Adrenal gland (tissue), 12 donors: Measurements from ENCODE around the gene PMVK. TPM values are rescaled to one million over a fixed set of nuclear protein-coding genes. Genes with fewer than 3 reads are reported as not detected.

Experiments
- DNase-seq, 7 donors: peaks; one replicate each; pipeline ENCODE4 v3.0.0-alpha.2; 2019 to 2020
- H3K27ac ChIP-seq, 5 donors: fragments of 200-600 bp; sonication (generic) in 4 of 5; 1 replicate in 3 of 5; 2 replicates in 2 of 5; pipeline versions ENCODE4 v1.5.1 to v1.8.0; 2016 to 2020; ENCODE audit warnings: mild to moderate bottlenecking in 1 of 5
- H3K27me3 ChIP-seq: fragments of 200-600 bp; 2 replicates; pipeline ENCODE4 v1.8.0; 2021
- H3K36me3 ChIP-seq, 2 donors: fragments of 200-600 bp; replicated peaks in 1 of 2; 1 replicate in 1 of 2; 2 replicates in 1 of 2; pipeline versions ENCODE4 v1.5.1 to v1.8.0; 2018 to 2022
- H3K4me1 ChIP-seq, 2 donors: fragments of 200-600 bp; replicated peaks in 1 of 2; 1 replicate in 1 of 2; 2 replicates in 1 of 2; pipeline versions ENCODE4 v1.5.1 to v1.8.0; 2018 to 2021
- H3K4me3 ChIP-seq, 4 donors: fragments of 200-600 bp; sonication (generic) in 3 of 4; one replicate each; pipeline ENCODE4 v1.5.1; 2016 to 2018
- H3K9me3 ChIP-seq, 3 donors: fragments of 200-600 bp; sonication (generic) in 1 of 3; replicated peaks in 1 of 3; 1 replicate in 2 of 3; 2 replicates in 1 of 3; pipeline versions ENCODE4 v1.5.1 to v1.8.0; 2016 to 2021
- CTCF ChIP-seq, 6 experiments: fragments of 450-650 bp in 4 of 6; fragments of 200-600 bp in 2 of 6; sonication (generic) in 1 of 6; IDR thresholded peaks; 1 replicate in 5 of 6; 2 replicates in 1 of 6; pipeline versions ENCODE4 v1.5.1 to v1.8.0; 2016 to 2021; ENCODE audit warnings: antibody characterized with exemption in 6 of 6, mild to moderate bottlenecking in 2 of 6, moderate library complexity in 1 of 6
- POLR2A ChIP-seq, 2 donors: fragments of 450-650 bp; IDR thresholded peaks; one replicate each; pipeline ENCODE4 v1.6.1; 2017; ENCODE audit warnings: antibody characterized with exemption in 2 of 2, mild to moderate bottlenecking in 2 of 2, moderate library complexity in 1 of 2
- WGBS, 4 donors: extraction: QIAGEN DNeasy Blood & Tissue Kit in 2 of 4; methylation state at CpG; one replicate each; pipeline versions ENCODE4 v1.1.5 to v1.1.7; 2013 to 2017; 5-methylcytosine and 5-hydroxymethylcytosine counted together
- intact Hi-C, 2 donors: fragments of 100-400 bp; cut with DNase I; formaldehyde crosslinking; loops; one replicate each; pipeline versions ENCODE4 v1.14.1 to v1.15.0; 2022 to 2023
- polyA plus RNA-seq, 3 donors: library from polyadenylated mRNA; stranded (reverse); fragments of 200-250 nt in 2 of 3; fragments of 350-450 nt in 1 of 3; fragmentation: Illumina TruSeq in 1 of 3; extraction: RNeasy Lipid Tissue Mini Kit (QIAGEN cat#74804) in 1 of 3; gene quantifications; one replicate each; pipeline ENCODE4 v1.2.3, GENCODE V29; 2013 to 2014
- total RNA-seq, 9 donors: library from RNA; depleted of rRNA in 4 of 9; stranded (reverse); fragments of >200 nt in 4 of 9; fragments of 120-200 nt in 1 of 9; fragmentation: NEBNext Ultra II Directional in 1 of 9; extraction: Animal tissue kit (Norgen Biotek cat#: 25700) in 1 of 9; gene quantifications; one replicate each; pipeline versions ENCODE4 v1.1.0 to v1.2.4, GENCODE V29; 2013 to 2023
- donor health status: healthy with polysubstance abuse.
- donor health status: Bipolar disorder and iron deficiency.
- donor health status: DM: yes; HTN: yes; CAD: no.
- donor health status: DM: no; HTN: no; CAD: no.
- donor health status: DM: no; HTN: no; CAD: no.
- donor health status: DM: yes; HTN: yes; CAD: no.

PMVK gene
- total and polyA plus RNA-seq, 12 donors, result 12.6 to 70.0 (median 41.7) TPM

DNA sequence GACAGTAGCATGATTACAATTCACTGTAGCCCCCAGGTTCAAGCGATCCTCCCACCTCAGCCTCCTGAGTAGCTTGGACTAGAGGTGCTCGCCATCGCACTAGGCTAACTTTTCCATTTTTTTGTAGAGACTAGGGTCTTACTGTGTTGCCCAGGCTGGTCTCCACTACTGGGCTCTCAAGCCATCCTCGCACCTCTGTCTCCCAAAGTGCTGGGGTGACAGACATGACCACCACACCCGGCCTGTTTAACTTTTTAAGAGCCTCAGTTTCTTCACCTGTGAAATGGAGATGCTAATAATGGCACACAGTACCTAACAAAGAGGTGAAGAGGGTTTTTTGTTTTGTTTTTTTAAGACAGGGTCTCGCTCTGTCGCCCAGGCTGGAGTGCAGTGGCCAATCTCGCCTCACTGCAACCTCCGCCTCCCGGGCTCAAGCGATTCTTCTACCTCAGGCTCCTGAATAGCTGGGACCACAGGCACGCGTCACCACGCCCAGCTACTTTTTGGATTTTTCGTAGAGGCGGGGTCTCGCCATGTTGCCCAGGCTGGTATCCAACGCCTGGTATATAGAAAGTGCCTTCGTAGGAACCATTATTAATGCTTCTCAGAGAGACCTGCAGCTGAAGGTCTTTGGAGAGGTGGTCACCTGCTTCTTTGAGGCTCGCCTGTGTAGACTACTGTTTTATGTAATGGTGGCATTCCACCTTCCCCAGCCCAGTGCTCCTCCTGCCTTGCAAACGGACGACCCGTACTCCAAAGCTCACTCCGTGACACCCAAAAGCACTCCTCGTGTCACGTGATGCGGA lies 567 bp downstream of the PMVK start:
- Histone ChIP-seq H3K9me3 (no peaks in the 10 kb centered on the region), H3K27ac (peak overlapping the region; percentile 84 to 99 (median 97)), H3K36me3 (no peaks in the 10 kb centered on the region), H3K4me3 (peak overlapping the region; percentile 23 to 69 (median 63)), H3K4me1 (peaks cover 17 to 35% of the 10 kb centered on the region in 2 donors), H3K27me3 (no peaks in the 10 kb centered on the region)
- WGBS, 4 donors, result 38 to 52% (median 42%) methylated on average over 22 to 27 of the region's 27 CpGs
- intact Hi-C loops, result no loop called here
- peak in 1 of 7 donors; percentile 14 for DNase-seq
- TF ChIP-seq POLR2A (IDR thresholded peaks at IDR 0.05) (no peak), CTCF (IDR thresholded peaks at IDR 0.05) (no peak)

- 96 to 98% (median 97%) methylated on average over 5 of the region's 5 CpGs for WGBS, 4 donors
- no peak for DNase-seq
- Histone ChIP-seq H3K4me3 (no peak overlapping the region), H3K9me3 (no peaks in the 10 kb centered on the region), H3K27ac (no peak overlapping the region), H3K36me3 (no peaks in the 10 kb centered on the region), H3K4me1 (peaks cover 16 to 27% of the 10 kb centered on the region in 2 donors), H3K27me3 (no peaks in the 10 kb centered on the region)
- intact Hi-C loops, result no loop called here
- TF ChIP-seq CTCF (IDR thresholded peaks at IDR 0.05) (no peak), POLR2A (IDR thresholded peaks at IDR 0.05) (no peak)
Observed at GRCh38 chr1:154934358-154934948, 2.1 kb downstream of the PMVK start.

DNA sequence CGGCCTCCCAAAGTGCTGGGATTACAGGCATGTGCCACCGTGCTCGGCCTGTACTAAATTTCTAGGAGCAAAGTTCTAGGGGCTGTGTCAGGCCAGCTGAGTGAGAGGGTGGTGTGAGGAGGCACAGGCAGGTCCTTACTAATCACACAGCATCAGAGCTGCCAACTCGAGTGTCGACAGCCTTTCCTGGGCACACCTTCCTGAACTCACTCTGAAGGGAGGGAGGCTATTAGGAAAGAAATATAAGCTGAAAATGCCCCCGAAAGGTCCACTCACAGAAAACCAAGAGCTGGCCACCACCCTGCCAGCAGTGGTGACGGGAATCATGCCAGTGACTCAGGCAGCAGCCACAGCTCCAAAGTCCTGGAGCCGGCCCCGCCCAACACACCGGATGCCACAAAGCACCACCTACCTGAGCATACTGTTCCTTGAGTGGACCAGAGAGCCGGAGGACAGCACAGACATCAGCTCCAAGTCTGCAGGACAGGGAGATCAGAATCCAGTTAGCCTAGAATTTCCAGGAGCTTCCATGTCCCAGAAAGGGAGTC lies 4.5 kb downstream of the PMVK start:
- WGBS, 4 donors, result 94 to 99% (median 95%) methylated on average over 5 to 11 of the region's 11 CpGs
- Histone ChIP-seq H3K9me3 (no peaks in the 10 kb centered on the region), H3K4me3 (no peak overlapping the region), H3K36me3 (peaks cover 0 to 15% of the 10 kb centered on the region in 2 donors), H3K4me1 (peaks cover 7 to 10% of the 10 kb centered on the region in 2 donors), H3K27me3 (no peaks in the 10 kb centered on the region), H3K27ac (no peak overlapping the region)
- intact Hi-C loops, result no loop called here
- no peak for DNase-seq
- TF ChIP-seq CTCF (IDR thresholded peaks at IDR 0.05) (no peak), POLR2A (IDR thresholded peaks at IDR 0.05) (no peak)

DNA sequence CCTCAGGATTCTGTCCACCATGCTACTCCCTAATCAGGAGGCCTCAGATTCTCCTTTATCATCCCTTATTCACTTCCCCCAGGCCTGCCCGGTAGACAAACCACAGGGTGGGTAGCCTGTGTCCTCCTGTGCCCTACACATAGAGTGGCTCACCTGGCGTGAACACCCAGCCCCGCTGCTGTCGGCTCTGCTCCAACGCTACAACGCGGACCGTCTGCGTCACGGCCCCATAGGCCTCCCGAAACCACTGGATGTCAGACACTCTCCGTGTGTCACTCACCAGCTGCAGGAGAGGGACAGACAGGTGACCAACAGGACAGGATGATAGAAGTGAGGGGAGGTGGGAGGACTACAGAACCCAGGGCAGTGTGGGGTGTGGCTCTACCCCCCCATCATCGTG lies 10.3 kb downstream of the PMVK start:
- Histone ChIP-seq H3K36me3 (peaks cover 0 to 51% of the 10 kb centered on the region in 2 donors), H3K4me1 (no peaks in the 10 kb centered on the region), H3K27me3 (no peaks in the 10 kb centered on the region), H3K27ac (no peak overlapping the region), H3K9me3 (no peaks in the 10 kb centered on the region), H3K4me3 (no peak overlapping the region)
- intact Hi-C loops, result no loop called here
- WGBS, 4 donors, result 89 to 97% (median 91%) methylated on average over 12 to 13 of the region's 13 CpGs
- TF ChIP-seq POLR2A (IDR thresholded peaks at IDR 0.05) (no peak), CTCF (IDR thresholded peaks at IDR 0.05) (no peak)
- DNase-seq, result no peak
